ENCODE data around the gene MACROD2. TPM values are rescaled to one million over a fixed set of nuclear protein-coding genes. Genes with fewer than 3 reads are reported as not detected.
A peak's percentile ranks its signal among the peaks of the same experiment; 100 is the strongest.

Gene MACROD2
- polyA plus RNA-seq, 2 of the 4 experiments (the other 2 are of a cell fraction) = 0.96 to 1.3 TPM

DNA sequence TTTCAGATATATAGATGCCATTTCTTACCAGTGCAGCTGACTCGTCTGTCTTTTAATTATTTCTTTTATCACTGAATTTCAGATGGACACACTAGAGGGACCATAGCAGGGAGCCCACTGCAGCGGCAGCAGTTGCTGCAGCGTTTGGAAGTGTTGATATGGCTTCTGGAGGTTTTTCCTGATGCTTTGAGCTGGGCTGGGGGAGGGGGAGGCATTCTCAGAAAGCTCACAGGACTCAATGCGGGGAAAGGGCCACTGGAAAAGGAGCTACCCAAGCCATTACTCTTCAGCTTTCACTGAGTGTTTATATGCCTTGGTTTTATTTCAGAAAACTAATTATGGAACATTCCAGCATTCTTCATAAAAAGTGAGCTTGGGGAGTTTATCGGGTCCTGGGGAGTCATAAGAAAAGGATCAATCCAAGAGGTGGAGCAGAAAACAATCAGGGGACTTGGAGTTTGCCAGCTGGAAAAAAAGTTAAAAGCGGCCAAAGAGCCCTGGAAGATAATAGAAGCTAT lies 1082.5 kb downstream of the MACROD2 start:
- FAIRE-seq = no peak
- Histone ChIP-seq H3K9me3 (no peaks in the 10 kb centered on the region), H3K4me1 (no peaks in the 10 kb centered on the region), H3K27ac (no peak overlapping the region), H3K4me2 (no peak overlapping the region), H3K4me3 (no peak overlapping the region)
- ChIA-PET POLR2A (no interaction called here), CTCF (interaction anchor here (0.6 kb wide), 1 partner anchor 285 kb away, joined by 3 read pairs; no protein-coding TSS in a partner anchor)
- DNase-seq (ENCODE audit: low read depth in 1 of 2, low spot score in 1 of 2) = no peak
- ATAC-seq = no peak
- WGBS (ENCODE audit: missing lambda C conversion rate) = 65% methylated on average over 6 of the region's 6 CpGs
- TF ChIP-seq, protein P1, sequence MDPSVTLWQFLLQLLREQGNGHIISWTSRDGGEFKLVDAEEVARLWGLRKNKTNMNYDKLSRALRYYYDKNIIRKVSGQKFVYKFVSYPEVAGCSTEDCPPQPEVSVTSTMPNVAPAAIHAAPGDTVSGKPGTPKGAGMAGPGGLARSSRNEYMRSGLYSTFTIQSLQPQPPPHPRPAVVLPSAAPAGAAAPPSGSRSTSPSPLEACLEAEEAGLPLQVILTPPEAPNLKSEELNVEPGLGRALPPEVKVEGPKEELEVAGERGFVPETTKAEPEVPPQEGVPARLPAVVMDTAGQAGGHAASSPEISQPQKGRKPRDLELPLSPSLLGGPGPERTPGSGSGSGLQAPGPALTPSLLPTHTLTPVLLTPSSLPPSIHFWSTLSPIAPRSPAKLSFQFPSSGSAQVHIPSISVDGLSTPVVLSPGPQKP (IDR thresholded peaks at IDR 0.05; ENCODE audit: low read depth, low read length) = no peak
- TF ChIP-seq HOXA7 (CRISPR knock-in tag; IDR thresholded peaks at IDR 0.05) = no peak
- TF ChIP-seq CHD4 (IDR thresholded peaks at IDR 0.05; ENCODE audit: borderline replicate concordance) = no peak
- no peak for TF ChIP-seq CBX2 (IDR thresholded peaks at IDR 0.05; ENCODE audit: borderline replicate concordance, low read depth)
- no peak for TF ChIP-seq FOXS1 (CRISPR knock-in tag; IDR thresholded peaks at IDR 0.05)
- no peak for TF ChIP-seq HDAC2 (IDR thresholded peaks at IDR 0.05)
- TF ChIP-seq, protein P2, sequence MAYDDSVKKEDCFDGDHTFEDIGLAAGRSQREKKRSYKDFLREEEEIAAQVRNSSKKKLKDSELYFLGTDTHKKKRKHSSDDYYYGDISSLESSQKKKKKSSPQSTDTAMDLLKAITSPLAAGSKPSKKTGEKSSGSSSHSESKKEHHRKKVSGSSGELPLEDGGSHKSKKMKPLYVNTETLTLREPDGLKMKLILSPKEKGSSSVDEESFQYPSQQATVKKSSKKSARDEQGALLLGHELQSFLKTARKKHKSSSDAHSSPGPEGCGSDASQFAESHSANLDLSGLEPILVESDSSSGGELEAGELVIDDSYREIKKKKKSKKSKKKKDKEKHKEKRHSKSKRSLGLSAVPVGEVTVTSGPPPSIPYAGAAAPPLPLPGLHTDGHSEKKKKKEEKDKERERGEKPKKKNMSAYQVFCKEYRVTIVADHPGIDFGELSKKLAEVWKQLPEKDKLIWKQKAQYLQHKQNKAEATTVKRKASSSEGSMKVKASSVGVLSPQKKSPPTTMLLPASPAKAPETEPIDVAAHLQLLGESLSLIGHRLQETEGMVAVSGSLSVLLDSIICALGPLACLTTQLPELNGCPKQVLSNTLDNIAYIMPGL (CRISPR knock-in tag; IDR thresholded peaks at IDR 0.05; ENCODE audit: borderline replicate concordance) = no peak
- no peak for TF ChIP-seq NFE2L2 (conservative IDR thresholded peaks at IDR 0.05; ENCODE audit: low read length)
- no peak for TF ChIP-seq CHD2 (IDR thresholded peaks at IDR 0.05; ENCODE audit: low read length, partially characterized antibody)
- no peak for TF ChIP-seq RARB (CRISPR knock-in tag; IDR thresholded peaks at IDR 0.05)
- no peak for TF ChIP-seq PHF8 (IDR thresholded peaks at IDR 0.05; ENCODE audit: borderline replicate concordance, low read depth)
- TF ChIP-seq HEYL (CRISPR knock-in tag; IDR thresholded peaks at IDR 0.05) = no peak
- TF ChIP-seq TFCP2L1 (CRISPR knock-in tag; IDR thresholded peaks at IDR 0.05) = no peak
- no peak for TF ChIP-seq RNF2 (IDR thresholded peaks at IDR 0.05; ENCODE audit: borderline replicate concordance, low read depth)
- TF ChIP-seq, protein P3, sequence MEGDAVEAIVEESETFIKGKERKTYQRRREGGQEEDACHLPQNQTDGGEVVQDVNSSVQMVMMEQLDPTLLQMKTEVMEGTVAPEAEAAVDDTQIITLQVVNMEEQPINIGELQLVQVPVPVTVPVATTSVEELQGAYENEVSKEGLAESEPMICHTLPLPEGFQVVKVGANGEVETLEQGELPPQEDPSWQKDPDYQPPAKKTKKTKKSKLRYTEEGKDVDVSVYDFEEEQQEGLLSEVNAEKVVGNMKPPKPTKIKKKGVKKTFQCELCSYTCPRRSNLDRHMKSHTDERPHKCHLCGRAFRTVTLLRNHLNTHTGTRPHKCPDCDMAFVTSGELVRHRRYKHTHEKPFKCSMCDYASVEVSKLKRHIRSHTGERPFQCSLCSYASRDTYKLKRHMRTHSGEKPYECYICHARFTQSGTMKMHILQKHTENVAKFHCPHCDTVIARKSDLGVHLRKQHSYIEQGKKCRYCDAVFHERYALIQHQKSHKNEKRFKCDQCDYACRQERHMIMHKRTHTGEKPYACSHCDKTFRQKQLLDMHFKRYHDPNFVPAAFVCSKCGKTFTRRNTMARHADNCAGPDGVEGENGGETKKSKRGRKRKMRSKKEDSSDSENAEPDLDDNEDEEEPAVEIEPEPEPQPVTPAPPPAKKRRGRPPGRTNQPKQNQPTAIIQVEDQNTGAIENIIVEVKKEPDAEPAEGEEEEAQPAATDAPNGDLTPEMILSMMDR (IDR thresholded peaks at IDR 0.05) = no peak
- TF ChIP-seq ZFP36 (IDR thresholded peaks at IDR 0.05; ENCODE audit: borderline replicate concordance, partially characterized antibody) = no peak
- no peak for TF ChIP-seq GATA3 (IDR thresholded peaks at IDR 0.05; ENCODE audit: borderline replicate concordance)
- TF ChIP-seq FOSB (CRISPR knock-in tag; IDR thresholded peaks at IDR 0.05) = no peak
- no peak for TF ChIP-seq RCOR1 (IDR thresholded peaks at IDR 0.05; ENCODE audit: low read depth, low read length)
- TF ChIP-seq HOXB5 (CRISPR knock-in tag; IDR thresholded peaks at IDR 0.05) = no peak

DNA sequence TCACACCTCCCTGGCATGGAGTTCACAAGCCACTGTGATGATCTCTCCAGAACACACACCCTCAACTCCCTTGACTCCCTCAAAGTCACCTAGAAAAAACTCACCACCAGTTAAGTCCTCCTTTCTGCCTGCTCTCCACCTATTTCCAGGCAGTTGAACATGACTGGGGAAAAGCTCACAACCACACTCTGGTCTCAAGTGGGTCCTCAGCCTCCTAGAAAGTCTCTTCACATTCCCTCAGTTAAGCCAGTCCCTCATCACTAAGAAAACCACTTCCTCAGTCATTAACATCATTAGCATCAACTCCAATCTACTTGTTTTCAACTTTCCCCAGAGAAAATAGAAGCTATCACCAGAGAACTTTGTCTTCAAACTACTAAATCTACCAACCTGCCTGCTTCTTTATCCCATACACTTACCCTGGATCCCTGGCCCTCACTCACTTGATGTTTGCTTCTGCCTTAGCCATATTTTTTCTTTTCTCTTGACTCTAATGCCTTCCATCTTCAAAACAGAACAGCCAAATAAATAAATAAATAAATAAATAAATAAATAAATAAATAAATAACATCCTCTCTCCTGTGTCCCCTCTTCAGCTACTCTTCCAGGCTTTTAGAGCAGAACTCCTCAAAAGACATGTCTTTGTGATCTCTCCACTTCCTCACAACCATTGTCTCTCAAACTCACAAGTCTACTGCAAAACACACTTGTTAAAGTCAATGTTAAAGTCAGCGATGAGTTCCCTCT lies 1084.5 kb downstream of the MACROD2 start:
- H3K4me3 ChIP-seq = no peak overlapping the region
- ATAC-seq (no peak), FAIRE-seq (no peak), DNase-seq (ENCODE audit: low read depth in 1 of 2, low spot score in 1 of 2) (no peak)
- ChIA-PET CTCF (no interaction called here), POLR2A (no interaction called here)
- H3K4me2 ChIP-seq = no peak overlapping the region
- H3K27ac ChIP-seq = no peak overlapping the region
- peak; percentile 98 for TF ChIP-seq ZC3H11A (IDR thresholded peaks at IDR 0.05)
- TF ChIP-seq EP300 (IDR thresholded peaks at IDR 0.05) = no peak
- no peak for TF ChIP-seq FOSB (CRISPR knock-in tag; IDR thresholded peaks at IDR 0.05)
- TF ChIP-seq MAFK (IDR thresholded peaks at IDR 0.05; ENCODE audit: partially characterized antibody) = no peak
- no peak for TF ChIP-seq CHD2 (IDR thresholded peaks at IDR 0.05; ENCODE audit: low read length, partially characterized antibody)
- WGBS (ENCODE audit: missing lambda C conversion rate) = 79% methylated on average over 1 of the region's 1 CpG
- no peaks in the 10 kb centered on the region for H3K9me3 ChIP-seq
- H3K4me1 ChIP-seq = no peaks in the 10 kb centered on the region

Data from A549 (cell line).